Measurements from ENCODE around the gene BCAS3. TPM values are rescaled to one million over a fixed set of nuclear protein-coding genes. Genes with fewer than 3 reads are reported as not detected.
"Not testable (repeated sequence)": the region's sequence is repeated elsewhere in the genome, so short reads cannot be mapped to it uniquely, and the experiment has no call there.

The BCAS3 gene
- total RNA-seq, 1 experiment from 2014 or later, result 11.4 TPM

DNA sequence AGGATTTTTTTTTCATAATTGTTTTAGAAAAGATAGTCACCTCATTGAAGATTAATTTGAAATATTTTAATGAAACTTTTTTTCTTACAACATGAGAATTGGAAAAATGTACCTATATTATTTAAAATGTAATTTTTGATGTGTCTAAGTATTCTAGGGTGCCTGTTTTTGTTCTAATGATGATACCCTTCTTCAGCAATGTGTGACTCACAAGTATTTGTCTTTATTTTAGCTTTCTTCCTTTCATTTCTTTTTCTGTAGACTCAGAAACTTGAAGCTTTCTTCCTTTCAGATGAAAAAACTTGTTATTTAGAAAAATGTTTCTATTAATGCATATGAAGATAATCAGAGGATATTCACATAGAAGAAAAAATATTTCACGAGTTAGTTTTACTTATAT lies 231.8 kb downstream of the BCAS3 start:
- Histone ChIP-seq H3K27me3 (ENCODE audit: control insufficient read depth, insufficient read depth, low read length) (no peaks in the 10 kb centered on the region), H3K4me3 (ENCODE audit: insufficient read depth, low read depth, low read length) (no peak overlapping the region), H3K36me3 (replicated peaks; ENCODE audit: control insufficient read depth, insufficient read depth, low read length) (no peaks in the 10 kb centered on the region)
- no peak for DNase-seq

DNA sequence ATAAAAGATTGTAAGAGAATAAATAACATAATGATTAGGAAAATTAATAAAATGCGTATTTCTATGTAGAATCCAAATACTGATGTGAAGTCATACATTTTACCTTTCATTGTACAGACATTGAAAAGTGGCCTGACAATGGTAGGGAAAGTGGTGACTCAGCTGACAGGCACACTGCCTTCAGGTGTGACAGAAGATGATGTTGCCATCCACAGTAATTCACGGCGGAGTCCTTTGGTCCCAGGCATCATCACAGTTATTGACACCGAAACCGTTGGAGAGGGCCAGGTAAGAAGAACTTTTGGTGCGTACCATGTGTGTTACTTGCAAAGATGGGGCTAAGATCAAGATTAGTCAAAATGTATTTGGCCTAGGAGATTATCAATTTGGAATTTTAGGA lies 232.8 kb downstream of the BCAS3 start:
- H3K27me3 ChIP-seq (ENCODE audit: control insufficient read depth, insufficient read depth, low read length), result no peaks in the 10 kb centered on the region
- DNase-seq, result no peak
- no peaks in the 10 kb centered on the region for H3K36me3 ChIP-seq (replicated peaks; ENCODE audit: control insufficient read depth, insufficient read depth, low read length)
- H3K4me3 ChIP-seq (ENCODE audit: insufficient read depth, low read depth, low read length), result no peak overlapping the region

DNA sequence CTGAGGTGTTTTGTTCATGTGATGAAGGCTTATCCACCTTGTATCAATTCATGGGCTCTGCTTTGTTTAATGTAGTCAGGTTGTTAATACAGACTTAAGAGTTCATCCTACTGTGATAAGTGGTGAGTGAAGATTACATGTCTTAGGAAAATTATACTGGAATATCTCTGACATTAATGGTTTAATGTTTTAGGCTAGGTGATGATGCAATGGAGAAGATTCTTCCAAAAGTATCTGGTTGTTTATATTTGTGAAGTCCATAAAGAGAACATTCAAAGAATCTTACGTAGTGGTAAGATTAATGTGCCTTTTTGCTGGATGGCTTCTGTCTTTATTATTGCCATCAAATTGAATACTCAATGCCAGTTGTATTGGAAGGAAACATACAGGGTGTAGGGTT lies 236.4 kb downstream of the BCAS3 start:
- Histone ChIP-seq H3K36me3 (replicated peaks; ENCODE audit: control insufficient read depth, insufficient read depth, low read length) (no peaks in the 10 kb centered on the region), H3K27me3 (ENCODE audit: control insufficient read depth, insufficient read depth, low read length) (no peaks in the 10 kb centered on the region), H3K4me3 (ENCODE audit: insufficient read depth, low read depth, low read length) (no peak overlapping the region)
- DNase-seq, result no peak

DNA sequence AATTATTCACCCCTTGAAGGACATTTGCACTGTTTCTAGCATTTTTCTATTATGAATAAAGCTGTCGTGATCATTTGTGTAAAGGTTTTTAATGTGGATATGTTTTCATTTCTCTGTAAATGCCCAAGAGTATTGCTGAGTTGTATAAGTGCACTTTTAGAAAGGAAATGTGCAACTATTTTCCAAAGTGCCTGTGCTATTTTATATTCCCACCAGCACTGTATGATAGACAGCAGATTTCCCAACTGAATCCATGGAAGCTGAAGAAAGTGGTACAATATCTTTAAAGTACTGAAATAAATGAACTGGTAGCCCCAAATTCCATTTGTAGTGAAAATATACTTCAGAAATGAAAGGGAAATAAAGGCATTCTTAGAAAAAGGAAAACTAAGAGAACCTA lies 238.4 kb downstream of the BCAS3 start:
- Histone ChIP-seq H3K4me3 (ENCODE audit: insufficient read depth, low read depth, low read length) (no peak overlapping the region), H3K27me3 (ENCODE audit: control insufficient read depth, insufficient read depth, low read length) (no peaks in the 10 kb centered on the region)
- no peak for DNase-seq

GRCh38 chr17:60920107-60920506 lies 242.5 kb downstream of the BCAS3 start:
- Histone ChIP-seq H3K27me3 (ENCODE audit: control insufficient read depth, insufficient read depth, low read length) (no peaks in the 10 kb centered on the region), H3K36me3 (replicated peaks; ENCODE audit: control insufficient read depth, insufficient read depth, low read length) (no peaks in the 10 kb centered on the region), H3K4me3 (ENCODE audit: insufficient read depth, low read depth, low read length) (no peak overlapping the region)
- no peak for DNase-seq

More for the DNA sequence above, 238.4 kb downstream of the BCAS3 start:
- H3K36me3 ChIP-seq (replicated peaks; ENCODE audit: control insufficient read depth, insufficient read depth, low read length), result no peaks in the 10 kb centered on the region

DNA sequence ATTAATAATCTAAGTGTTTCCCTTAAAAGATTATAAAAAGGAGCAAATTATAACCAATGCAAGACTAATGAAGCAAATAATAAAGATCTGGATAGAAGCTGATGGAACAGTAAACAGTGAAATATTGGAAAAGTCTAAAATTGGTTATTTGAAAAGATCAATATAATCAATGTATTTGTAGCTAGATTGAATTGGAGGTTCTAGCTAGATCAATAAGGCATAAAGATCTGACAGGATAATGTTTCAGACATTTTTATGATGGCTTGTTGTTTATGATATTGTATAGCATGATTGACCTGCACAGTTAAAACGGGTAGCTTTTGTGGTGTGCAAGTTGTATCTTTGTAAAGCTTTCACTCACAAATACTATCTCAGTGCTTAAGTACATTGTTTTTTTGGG lies 245.3 kb downstream of the BCAS3 start:
- DNase-seq, result no peak
- no peaks in the 10 kb centered on the region for H3K27me3 ChIP-seq (ENCODE audit: control insufficient read depth, insufficient read depth, low read length)

GRCh38 chr17:60926466-60927183 lies 249.0 kb downstream of the BCAS3 start:
- DNase-seq, result no peak
- Histone ChIP-seq H3K27me3 (ENCODE audit: control insufficient read depth, insufficient read depth, low read length) (no peaks in the 10 kb centered on the region), H3K36me3 (replicated peaks; ENCODE audit: control insufficient read depth, insufficient read depth, low read length) (no peaks in the 10 kb centered on the region), H3K4me3 (ENCODE audit: insufficient read depth, low read depth, low read length) (no peak overlapping the region)

More for the DNA sequence above, 245.3 kb downstream of the BCAS3 start:
- no peak overlapping the region for H3K4me3 ChIP-seq (ENCODE audit: insufficient read depth, low read depth, low read length)
- H3K36me3 ChIP-seq (replicated peaks; ENCODE audit: control insufficient read depth, insufficient read depth, low read length), result no peaks in the 10 kb centered on the region

DNA sequence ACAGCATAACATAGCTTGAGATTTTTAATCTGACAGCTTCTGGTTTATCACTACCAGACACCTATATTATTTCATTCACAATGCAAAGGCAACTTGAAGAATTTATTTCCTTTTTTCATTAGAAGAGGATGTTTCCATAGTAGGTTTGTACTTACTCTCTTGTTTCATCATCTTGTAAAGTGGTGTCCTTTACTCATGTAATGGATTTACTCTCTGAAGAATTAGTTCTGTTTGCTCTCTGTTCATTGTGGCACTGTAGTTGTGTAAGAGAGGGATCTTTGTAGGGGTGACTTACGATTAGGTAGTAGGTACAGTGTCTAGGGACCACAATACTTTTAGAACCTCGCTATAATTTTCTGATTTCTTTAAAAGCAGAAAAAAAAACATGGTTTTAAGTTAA lies 256.1 kb downstream of the BCAS3 start:
- no peak for DNase-seq
- Histone ChIP-seq H3K27me3 (ENCODE audit: control insufficient read depth, insufficient read depth, low read length) (no peaks in the 10 kb centered on the region), H3K4me3 (ENCODE audit: insufficient read depth, low read depth, low read length) (no peak overlapping the region), H3K36me3 (replicated peaks; ENCODE audit: control insufficient read depth, insufficient read depth, low read length) (no peaks in the 10 kb centered on the region)

DNA sequence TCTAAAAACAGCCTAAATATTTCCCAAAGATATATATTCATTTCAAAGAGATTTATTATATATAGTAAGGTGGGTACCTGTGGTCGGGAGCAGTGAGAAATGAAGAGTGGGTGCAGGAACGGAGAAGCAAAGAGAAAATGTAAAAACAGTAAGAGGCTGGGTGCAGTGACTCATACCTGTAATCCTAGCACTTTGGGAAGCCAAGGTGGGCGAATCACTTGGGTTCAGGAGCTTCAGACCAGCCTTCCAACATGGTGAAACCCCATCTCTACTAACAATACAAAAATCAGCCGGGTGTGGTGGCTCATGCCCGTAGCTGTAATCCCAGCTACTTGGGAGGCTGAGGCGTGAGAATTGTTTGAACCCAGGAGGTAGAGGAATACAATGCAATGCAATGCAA lies 257.1 kb downstream of the BCAS3 start:
- no peak for DNase-seq
- no peaks in the 10 kb centered on the region for H3K27me3 ChIP-seq (ENCODE audit: control insufficient read depth, insufficient read depth, low read length)
- H3K4me3 ChIP-seq (ENCODE audit: insufficient read depth, low read depth, low read length), result no peak overlapping the region
- no peaks in the 10 kb centered on the region for H3K36me3 ChIP-seq (replicated peaks; ENCODE audit: control insufficient read depth, insufficient read depth, low read length)

GRCh38 chr17:60935991-60936390 lies 258.3 kb downstream of the BCAS3 start:
- not testable (repeated sequence) for H3K4me3 ChIP-seq (ENCODE audit: insufficient read depth, low read depth, low read length); H3K27me3 ChIP-seq (ENCODE audit: control insufficient read depth, insufficient read depth, low read length); H3K36me3 ChIP-seq (replicated peaks; ENCODE audit: control insufficient read depth, insufficient read depth, low read length); DNase-seq

DNA sequence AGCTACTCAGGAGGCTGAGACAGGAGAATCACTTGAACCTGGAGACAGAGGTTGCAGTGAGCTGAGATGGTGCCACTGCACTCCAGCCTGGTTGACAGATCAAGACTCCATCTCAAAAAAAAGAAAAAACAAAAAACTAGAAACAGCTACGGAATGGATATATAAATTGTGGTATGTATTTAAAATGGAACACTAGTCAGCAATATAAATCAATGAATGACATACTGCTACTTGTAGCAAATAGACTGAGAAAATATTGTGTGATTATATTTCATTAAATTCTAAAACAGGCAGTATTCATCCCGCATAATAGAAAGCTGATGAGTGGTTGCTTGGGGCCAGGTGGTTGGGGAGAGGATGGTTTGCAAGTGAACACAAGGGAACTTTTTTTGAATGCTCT lies 261.7 kb downstream of the BCAS3 start:
- Histone ChIP-seq H3K27me3 (ENCODE audit: control insufficient read depth, insufficient read depth, low read length) (no peaks in the 10 kb centered on the region), H3K36me3 (replicated peaks; ENCODE audit: control insufficient read depth, insufficient read depth, low read length) (no peaks in the 10 kb centered on the region), H3K4me3 (ENCODE audit: insufficient read depth, low read depth, low read length) (no peak overlapping the region)
- no peak for DNase-seq

GRCh38 chr17:60941028-60941427 lies 263.4 kb downstream of the BCAS3 start:
- Histone ChIP-seq H3K36me3 (replicated peaks; ENCODE audit: control insufficient read depth, insufficient read depth, low read length) (no peaks in the 10 kb centered on the region), H3K27me3 (ENCODE audit: control insufficient read depth, insufficient read depth, low read length) (no peaks in the 10 kb centered on the region), H3K4me3 (ENCODE audit: insufficient read depth, low read depth, low read length) (no peak overlapping the region)
- no peak for DNase-seq

DNA sequence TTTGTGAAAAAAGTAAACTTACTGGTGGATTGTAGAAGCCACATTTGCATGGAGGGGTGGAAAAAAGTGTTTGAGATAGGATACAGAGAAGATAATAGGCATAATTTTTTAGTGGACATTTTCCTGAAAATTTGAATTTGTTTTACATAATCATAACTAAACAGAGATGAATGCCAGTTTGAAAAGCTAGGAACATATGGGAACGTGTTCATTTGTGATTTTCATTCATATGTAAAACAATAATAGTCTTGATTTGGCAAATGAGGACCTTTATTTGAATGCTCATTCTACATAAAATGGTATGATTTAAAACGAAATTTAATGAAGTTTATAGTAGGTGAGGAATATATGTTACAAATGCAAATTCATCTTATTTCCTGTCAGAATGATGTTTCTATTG lies 263.9 kb downstream of the BCAS3 start:
- no peak overlapping the region for H3K4me3 ChIP-seq (ENCODE audit: insufficient read depth, low read depth, low read length)
- DNase-seq, result no peak
- H3K27me3 ChIP-seq (ENCODE audit: control insufficient read depth, insufficient read depth, low read length), result no peaks in the 10 kb centered on the region
- H3K36me3 ChIP-seq (replicated peaks; ENCODE audit: control insufficient read depth, insufficient read depth, low read length), result no peaks in the 10 kb centered on the region

DNA sequence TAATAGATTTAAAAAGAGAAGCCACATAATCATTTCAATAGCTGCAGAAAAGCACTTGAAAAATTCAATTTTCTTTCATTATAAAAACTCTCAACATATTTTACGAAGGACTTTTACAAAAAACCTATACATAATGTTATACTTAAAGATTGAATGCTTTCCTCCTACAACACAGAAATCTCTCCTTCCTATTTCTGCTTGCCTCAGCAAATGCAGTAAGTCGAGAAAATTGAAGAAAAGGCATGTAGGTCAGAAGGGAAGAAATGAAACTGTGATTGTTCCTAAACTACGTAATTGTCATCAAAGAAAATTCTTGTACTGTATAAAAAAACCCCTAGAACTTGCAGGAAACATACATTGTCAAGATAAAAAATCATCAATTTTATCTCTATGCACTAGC lies 267.1 kb downstream of the BCAS3 start:
- DNase-seq, result no peak
- H3K27me3 ChIP-seq (ENCODE audit: control insufficient read depth, insufficient read depth, low read length), result no peaks in the 10 kb centered on the region

GRCh38 chr17:60947100-60947499 lies 269.4 kb downstream of the BCAS3 start:
- H3K27me3 ChIP-seq (ENCODE audit: control insufficient read depth, insufficient read depth, low read length), result no peaks in the 10 kb centered on the region
- H3K36me3 ChIP-seq (replicated peaks; ENCODE audit: control insufficient read depth, insufficient read depth, low read length), result no peaks in the 10 kb centered on the region
- H3K4me3 ChIP-seq (ENCODE audit: insufficient read depth, low read depth, low read length), result no peak overlapping the region
- DNase-seq, result no peak

More for the DNA sequence above, 267.1 kb downstream of the BCAS3 start:
- no peak overlapping the region for H3K4me3 ChIP-seq (ENCODE audit: insufficient read depth, low read depth, low read length)
- H3K36me3 ChIP-seq (replicated peaks; ENCODE audit: control insufficient read depth, insufficient read depth, low read length), result no peaks in the 10 kb centered on the region

DNA sequence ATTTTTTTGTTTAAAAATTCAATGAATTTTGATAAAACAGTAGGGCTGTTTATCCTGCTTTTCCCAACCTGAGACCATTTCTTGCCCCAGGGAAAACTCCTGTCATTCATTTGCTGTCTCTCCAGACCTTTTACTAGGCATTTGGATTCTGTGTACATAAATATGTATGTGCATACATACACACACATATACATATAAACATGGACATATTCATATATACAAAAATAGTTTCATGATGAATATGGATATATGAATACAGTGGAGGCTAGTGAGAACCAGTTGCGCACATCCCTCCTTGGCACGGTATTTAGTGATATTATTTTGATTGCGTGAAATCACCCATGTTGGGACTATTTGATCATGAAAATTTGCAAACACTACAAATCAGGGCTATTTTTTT lies 269.9 kb downstream of the BCAS3 start:
- Histone ChIP-seq H3K27me3 (ENCODE audit: control insufficient read depth, insufficient read depth, low read length) (no peaks in the 10 kb centered on the region), H3K4me3 (ENCODE audit: insufficient read depth, low read depth, low read length) (no peak overlapping the region), H3K36me3 (replicated peaks; ENCODE audit: control insufficient read depth, insufficient read depth, low read length) (no peaks in the 10 kb centered on the region)
- DNase-seq, result no peak
